Osteoblast (primary cell): ENCODE data around the gene CDH11. TPM values are rescaled to one million over a fixed set of nuclear protein-coding genes. Genes with fewer than 3 reads are reported as not detected.
A peak's percentile ranks its signal among the peaks of the same experiment; 100 is the strongest.

Experiments
- DNase-seq: peaks from one replicate; pipeline ENCODE4 v3.0.0; 2011; ENCODE audit warnings: low spot score, mixed read lengths; ENCODE audit not compliant: insufficient read length; ENCODE audit errors: missing footprints
- H2AFZ ChIP-seq: 2 replicates; pipeline ENCODE4 v1.6.0; 2011; ENCODE audit warnings: mild to moderate bottlenecking, low read length
- H3K27ac ChIP-seq: 2 replicates; pipeline ENCODE4 v1.5.1; 2011; ENCODE audit warnings: mild to moderate bottlenecking, low read depth, low read length, moderate library complexity
- H3K27me3 ChIP-seq: 2 replicates; pipeline ENCODE4 v1.6.0; 2012; ENCODE audit warnings: mild to moderate bottlenecking, control low read depth, inconsistent platforms, low read length, moderate library complexity; ENCODE audit not compliant: insufficient read depth
- H3K36me3 ChIP-seq: 2 replicates; pipeline ENCODE4 v1.5.1; 2011; ENCODE audit warnings: mild to moderate bottlenecking, low read length, control low read depth, moderate library complexity; ENCODE audit not compliant: insufficient read depth
- H3K4me1 ChIP-seq: 2 replicates; pipeline ENCODE4 v1.5.1; 2011; ENCODE audit warnings: mild to moderate bottlenecking, low read length, control low read depth, moderate library complexity; ENCODE audit not compliant: insufficient read depth
- H3K4me2 ChIP-seq: 2 replicates; pipeline ENCODE4 v1.6.0; 2011; ENCODE audit warnings: mild to moderate bottlenecking, low read length; ENCODE audit not compliant: insufficient read depth
- H3K4me3 ChIP-seq: fragments of 200-600 bp; sonication (generic); 3 replicates; pipeline ENCODE4 v1.5.1; 2012; ENCODE audit warnings: mild to moderate bottlenecking, low read length, inconsistent platforms; ENCODE audit not compliant: insufficient read depth
- H3K79me2 ChIP-seq: 2 replicates; pipeline ENCODE4 v1.6.0; 2012; ENCODE audit warnings: mild to moderate bottlenecking, low read length, control low read depth, inconsistent platforms; ENCODE audit not compliant: insufficient read depth
- H3K9me3 ChIP-seq: 2 replicates; pipeline ENCODE4 v1.5.1; 2011; ENCODE audit warnings: low read depth, low read length, control low read depth
- H4K20me1 ChIP-seq: 2 replicates; pipeline ENCODE4 v1.6.0; 2012; ENCODE audit warnings: mild to moderate bottlenecking, low read length, control low read depth; ENCODE audit not compliant: insufficient read depth
- total RNA-seq: library from RNA; depleted of rRNA; stranded (reverse); fragments of >200 nt; gene quantifications from 2 replicates; pipeline ENCODE4 v1.2.3, GENCODE V29; 2012
- TF ChIP-seq, protein P1 (sequence below): IDR thresholded peaks from 2 replicates; pipeline ENCODE4 v1.5.1; 2011; ENCODE audit warnings: mild to moderate bottlenecking, low read depth, low read length, moderate library complexity; ENCODE audit errors: extremely low read depth

Gene CDH11
- total RNA-seq, 1 donor = 1,116 TPM

DNA sequence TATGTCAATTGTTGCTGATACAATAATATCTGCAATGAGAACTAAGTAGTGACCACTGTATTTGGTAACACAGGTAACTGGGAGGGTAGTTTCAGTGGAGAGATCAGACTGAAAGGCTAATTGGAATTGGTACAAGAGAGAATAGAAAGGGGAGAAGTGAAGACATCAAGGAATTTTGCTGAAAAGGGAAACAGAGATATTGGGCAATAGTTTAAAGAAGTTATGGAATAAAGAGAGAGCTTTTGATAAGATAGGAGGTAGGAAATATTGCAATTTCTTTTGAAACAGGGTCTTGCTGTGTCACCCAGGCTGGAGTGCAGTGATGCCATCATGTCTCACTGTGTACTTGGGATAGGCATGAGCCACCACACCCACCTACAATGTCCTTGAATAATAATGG, 26.9 kb upstream of the CDH11 start:
- no peak for DNase-seq
- TF ChIP-seq, protein P1, sequence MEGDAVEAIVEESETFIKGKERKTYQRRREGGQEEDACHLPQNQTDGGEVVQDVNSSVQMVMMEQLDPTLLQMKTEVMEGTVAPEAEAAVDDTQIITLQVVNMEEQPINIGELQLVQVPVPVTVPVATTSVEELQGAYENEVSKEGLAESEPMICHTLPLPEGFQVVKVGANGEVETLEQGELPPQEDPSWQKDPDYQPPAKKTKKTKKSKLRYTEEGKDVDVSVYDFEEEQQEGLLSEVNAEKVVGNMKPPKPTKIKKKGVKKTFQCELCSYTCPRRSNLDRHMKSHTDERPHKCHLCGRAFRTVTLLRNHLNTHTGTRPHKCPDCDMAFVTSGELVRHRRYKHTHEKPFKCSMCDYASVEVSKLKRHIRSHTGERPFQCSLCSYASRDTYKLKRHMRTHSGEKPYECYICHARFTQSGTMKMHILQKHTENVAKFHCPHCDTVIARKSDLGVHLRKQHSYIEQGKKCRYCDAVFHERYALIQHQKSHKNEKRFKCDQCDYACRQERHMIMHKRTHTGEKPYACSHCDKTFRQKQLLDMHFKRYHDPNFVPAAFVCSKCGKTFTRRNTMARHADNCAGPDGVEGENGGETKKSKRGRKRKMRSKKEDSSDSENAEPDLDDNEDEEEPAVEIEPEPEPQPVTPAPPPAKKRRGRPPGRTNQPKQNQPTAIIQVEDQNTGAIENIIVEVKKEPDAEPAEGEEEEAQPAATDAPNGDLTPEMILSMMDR = no peak

DNA sequence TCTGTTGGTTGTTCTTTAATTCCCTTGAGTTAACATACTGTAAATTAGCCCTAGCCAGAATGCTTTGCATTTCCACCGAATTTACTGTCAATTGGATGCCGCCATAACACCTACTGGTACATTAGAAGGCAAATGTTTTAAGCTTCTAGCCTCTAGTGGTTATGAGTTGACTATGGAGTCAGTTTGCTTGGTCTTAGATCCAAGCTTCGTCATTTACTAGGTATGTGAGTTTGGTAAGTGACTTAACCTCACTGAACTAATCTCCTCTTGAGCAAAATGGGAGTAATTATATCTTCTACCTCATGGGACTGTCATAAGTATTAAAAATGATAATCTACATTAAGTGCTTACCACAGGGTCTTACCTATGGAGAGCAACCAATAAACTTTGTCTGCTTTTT, 20.4 kb upstream of the CDH11 start:
- H3K4me1 ChIP-seq = no peaks in the 10 kb centered on the region
- no peaks in the 10 kb centered on the region for H3K27me3 ChIP-seq
- TF ChIP-seq, protein P1 = no peak
- H3K27ac ChIP-seq = no peak overlapping the region
- no peak overlapping the region for H3K4me3 ChIP-seq
- H3K4me2 ChIP-seq = no peak overlapping the region
- no peaks in the 10 kb centered on the region for H3K79me2 ChIP-seq
- DNase-seq = no peak
- H3K9me3 ChIP-seq = no peaks in the 10 kb centered on the region
- H2AFZ ChIP-seq = no peak overlapping the region
- no peaks in the 10 kb centered on the region for H3K36me3 ChIP-seq
- no peaks in the 10 kb centered on the region for H4K20me1 ChIP-seq

More for the DNA sequence above, 26.9 kb upstream of the CDH11 start:
- Histone ChIP-seq H2AFZ (no peak overlapping the region), H3K9me3 (no peaks in the 10 kb centered on the region), H3K27ac (no peak overlapping the region), H3K4me2 (no peak overlapping the region), H3K4me3 (no peak overlapping the region), H3K27me3 (no peaks in the 10 kb centered on the region), H3K4me1 (no peaks in the 10 kb centered on the region), H3K79me2 (no peaks in the 10 kb centered on the region), H4K20me1 (no peaks in the 10 kb centered on the region), H3K36me3 (no peaks in the 10 kb centered on the region)

DNA sequence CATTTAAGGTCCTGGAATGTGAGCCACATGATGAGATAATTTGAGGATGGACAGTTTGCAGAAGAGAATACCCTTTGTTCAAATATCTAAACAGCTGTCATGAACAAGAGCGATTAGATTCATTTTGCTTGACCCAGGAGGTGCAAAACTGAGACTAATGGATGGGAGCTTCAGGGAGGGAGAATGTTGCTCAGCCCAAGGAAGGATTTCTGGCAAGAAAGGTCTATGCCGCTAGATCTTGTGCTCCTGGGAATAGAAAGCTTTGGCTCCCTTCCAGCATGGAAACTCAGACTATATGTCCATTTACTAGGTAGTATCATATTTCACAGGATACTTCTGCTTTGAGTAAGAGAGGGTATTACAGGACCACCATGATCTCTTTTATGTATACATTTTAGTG, 14.8 kb upstream of the CDH11 start:
- Histone ChIP-seq H3K4me2 (no peak overlapping the region), H3K27me3 (no peaks in the 10 kb centered on the region), H3K9me3 (no peaks in the 10 kb centered on the region), H3K4me1 (no peaks in the 10 kb centered on the region), H4K20me1 (no peaks in the 10 kb centered on the region), H3K79me2 (no peaks in the 10 kb centered on the region), H2AFZ (no peak overlapping the region), H3K27ac (no peak overlapping the region), H3K36me3 (no peaks in the 10 kb centered on the region), H3K4me3 (no peak overlapping the region)
- TF ChIP-seq, protein P1 = no peak
- no peak for DNase-seq

DNA sequence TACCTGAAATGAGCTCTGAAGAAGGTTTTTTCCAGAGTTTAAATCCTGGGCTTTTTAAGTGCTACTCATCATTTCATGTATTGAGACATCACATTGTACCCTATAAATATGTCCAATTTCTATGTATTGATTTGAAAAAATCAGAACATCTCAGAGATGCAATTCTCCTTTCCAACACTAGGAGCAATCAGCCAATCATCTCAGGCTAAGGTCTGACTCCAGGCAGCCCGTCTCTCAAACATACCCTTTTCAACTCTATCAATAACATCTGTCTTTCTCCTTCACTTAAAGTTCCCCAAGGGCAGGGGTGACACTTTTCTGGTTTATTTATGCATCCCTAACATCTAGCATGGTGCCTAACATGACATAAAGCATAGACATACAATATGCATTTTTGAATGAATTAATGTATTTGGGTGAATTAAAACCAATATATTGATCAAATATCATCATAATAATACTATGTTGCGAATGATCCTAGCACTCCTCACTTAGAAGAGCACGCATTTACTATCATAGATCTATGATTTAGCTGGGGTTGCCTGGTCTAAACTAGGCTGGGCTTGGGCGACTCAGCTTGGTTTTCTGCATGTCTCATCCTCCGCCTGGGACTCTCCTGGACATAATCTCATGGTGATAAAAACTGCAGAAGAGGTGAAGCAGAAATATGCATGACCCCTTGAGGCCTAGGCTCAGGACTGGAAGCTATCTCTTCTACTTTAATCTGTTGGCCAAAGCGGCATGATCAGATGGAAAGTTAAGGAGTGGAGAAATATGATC, 5.2 kb upstream of the CDH11 start:
- H3K79me2 ChIP-seq = peaks cover 25% of the 10 kb centered on the region
- H3K27ac ChIP-seq = no peak overlapping the region
- H3K4me3 ChIP-seq = no peak overlapping the region
- peaks cover 24% of the 10 kb centered on the region for H3K4me1 ChIP-seq
- H3K4me2 ChIP-seq = no peak overlapping the region
- no peak for DNase-seq
- TF ChIP-seq, protein P1 = peak; percentile 33
- no peaks in the 10 kb centered on the region for H3K27me3 ChIP-seq
- H2AFZ ChIP-seq = no peak overlapping the region
- no peaks in the 10 kb centered on the region for H3K9me3 ChIP-seq
- no peaks in the 10 kb centered on the region for H3K36me3 ChIP-seq
- H4K20me1 ChIP-seq = no peaks in the 10 kb centered on the region
